Mononuclear cell (primary cell): Measurements from ENCODE around the gene ALX4. TPM values are rescaled to one million over a fixed set of nuclear protein-coding genes. Genes with fewer than 3 reads are reported as not detected.

Experiments
- H3K27me3 ChIP-seq: 2 replicates; pipeline ENCODE4 v1.6.0; 2011; ENCODE audit warnings: low read length, control low read depth; ENCODE audit not compliant: insufficient read depth
- H3K4me1 ChIP-seq: 2 replicates; pipeline ENCODE4 v1.5.1; 2011; ENCODE audit warnings: mild to moderate bottlenecking, low read length, control low read depth; ENCODE audit not compliant: insufficient read depth
- H3K4me3 ChIP-seq: 2 replicates; pipeline ENCODE4 v1.5.1; 2011; ENCODE audit warnings: mild to moderate bottlenecking, low read length, moderate library complexity
- H3K9me3 ChIP-seq: 2 replicates; pipeline ENCODE4 v1.5.1; 2011; ENCODE audit warnings: low read depth, mild to moderate bottlenecking, control low read depth, low read length
- total RNA-seq: library from RNA; depleted of rRNA; stranded (reverse); fragments of >200 nt; gene quantifications from one replicate; pipeline ENCODE4 v1.2.3, GENCODE V29; 2012

The ALX4 gene
- total RNA-seq, 1 donor = not detected

- Histone ChIP-seq H3K4me3 (no peak overlapping the region), H3K4me1 (no peaks in the 10 kb centered on the region), H3K9me3 (no peaks in the 10 kb centered on the region), H3K27me3 (peaks cover 63% of the 10 kb centered on the region)
Observed at GRCh38 chr11:44327730-44328129, 17.8 kb upstream of the ALX4 start.

DNA sequence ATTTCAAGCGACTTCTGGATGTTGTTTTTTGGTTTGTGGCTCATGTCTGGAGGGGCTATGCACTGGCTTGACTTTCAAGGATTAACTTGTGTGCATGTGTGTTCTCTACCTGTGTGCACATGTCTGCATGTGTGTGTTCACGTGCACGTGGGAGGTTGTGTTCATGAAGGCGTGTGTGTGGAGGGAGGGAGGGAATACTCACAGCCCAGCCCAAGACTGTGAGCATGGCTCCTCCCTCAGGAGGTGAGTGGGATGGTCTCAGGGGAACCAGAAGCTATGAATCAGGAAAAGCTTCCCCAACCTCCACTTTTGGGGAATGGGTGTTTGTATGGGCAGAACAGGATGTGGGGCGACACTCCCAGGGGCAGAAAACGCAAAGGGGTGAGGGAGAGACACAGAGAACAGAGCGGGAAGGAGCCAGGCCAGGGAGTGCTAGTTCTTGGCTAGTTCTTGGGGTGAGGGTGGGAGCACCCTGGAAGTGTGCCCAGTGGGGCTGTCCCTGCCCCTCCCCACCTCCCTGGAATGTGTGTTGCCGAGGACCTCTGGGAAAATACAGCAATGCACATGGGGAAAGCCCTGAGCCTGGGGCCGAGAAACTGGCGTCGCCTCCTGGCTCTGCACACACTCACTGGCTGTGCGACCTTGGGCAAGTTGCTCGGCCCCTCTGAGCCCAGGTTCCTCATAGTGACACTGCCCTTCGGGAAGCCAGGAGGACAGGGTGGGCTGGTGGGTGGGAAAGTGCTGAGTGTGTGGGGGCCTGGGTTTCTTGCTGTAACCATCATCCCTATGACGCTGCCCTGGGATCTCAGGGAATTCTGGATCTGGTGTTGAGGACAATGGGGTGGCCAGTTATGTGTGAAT, 16.9 kb upstream of the ALX4 start:
- Histone ChIP-seq H3K4me1 (no peaks in the 10 kb centered on the region), H3K4me3 (no peak overlapping the region), H3K27me3 (peaks cover 72% of the 10 kb centered on the region), H3K9me3 (no peaks in the 10 kb centered on the region)

GRCh38 chr11:44325698-44326097, 15.8 kb upstream of the ALX4 start:
- H3K4me3 ChIP-seq = no peak overlapping the region
- H3K27me3 ChIP-seq = peaks cover 81% of the 10 kb centered on the region

DNA sequence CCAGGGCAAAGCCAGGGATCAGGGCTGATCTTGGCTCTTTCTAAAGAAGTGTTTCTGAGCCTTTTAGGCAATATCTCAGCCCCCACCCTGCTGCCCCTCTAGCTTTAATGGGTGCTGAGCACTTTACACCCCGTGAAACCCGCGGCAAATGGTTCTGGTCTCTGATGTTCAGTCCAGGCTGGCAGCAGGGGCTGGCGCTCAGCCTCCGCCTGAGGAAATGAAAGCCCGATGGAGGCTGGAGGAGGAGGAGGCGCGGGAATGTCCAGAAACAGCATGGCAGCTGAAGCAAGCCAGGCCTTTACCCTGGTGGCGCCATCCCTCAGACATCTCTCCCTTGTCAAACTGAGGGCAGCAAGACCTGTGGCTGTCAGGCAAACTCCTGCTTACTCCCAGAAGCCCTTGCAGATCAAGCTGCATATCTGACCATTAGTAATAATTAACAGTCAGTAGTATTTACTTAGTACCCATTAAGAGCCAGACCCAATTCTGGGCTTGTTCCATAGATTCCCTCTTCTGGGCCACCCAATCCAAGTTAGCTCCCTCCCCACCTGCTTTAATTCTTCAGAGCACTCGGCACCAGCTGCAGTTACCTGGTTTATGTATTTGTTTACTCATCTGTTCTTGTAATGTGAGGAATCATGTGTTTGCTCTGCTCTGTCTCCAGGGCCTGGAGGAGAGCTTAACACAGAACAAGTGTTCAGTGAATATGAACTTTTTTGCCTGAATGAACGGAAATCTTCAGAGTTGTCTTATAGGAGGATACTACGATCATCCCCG, 15.0 kb upstream of the ALX4 start:
- H3K9me3 ChIP-seq = no peaks in the 10 kb centered on the region
- H3K4me3 ChIP-seq = no peak overlapping the region
- H3K27me3 ChIP-seq = peaks cover 85% of the 10 kb centered on the region
- H3K4me1 ChIP-seq = no peaks in the 10 kb centered on the region

More at GRCh38 chr11:44325698-44326097, 15.8 kb upstream of the ALX4 start:
- no peaks in the 10 kb centered on the region for H3K4me1 ChIP-seq
- H3K9me3 ChIP-seq = no peaks in the 10 kb centered on the region

GRCh38 chr11:44324222-44324621, 14.3 kb upstream of the ALX4 start:
- Histone ChIP-seq H3K9me3 (no peaks in the 10 kb centered on the region), H3K27me3 (peaks cover 87% of the 10 kb centered on the region), H3K4me1 (no peaks in the 10 kb centered on the region), H3K4me3 (no peak overlapping the region)

- Histone ChIP-seq H3K4me1 (no peaks in the 10 kb centered on the region), H3K9me3 (no peaks in the 10 kb centered on the region), H3K4me3 (no peak overlapping the region), H3K27me3 (peaks cover 92% of the 10 kb centered on the region)
Observed at GRCh38 chr11:44322243-44322642, 12.3 kb upstream of the ALX4 start.

DNA sequence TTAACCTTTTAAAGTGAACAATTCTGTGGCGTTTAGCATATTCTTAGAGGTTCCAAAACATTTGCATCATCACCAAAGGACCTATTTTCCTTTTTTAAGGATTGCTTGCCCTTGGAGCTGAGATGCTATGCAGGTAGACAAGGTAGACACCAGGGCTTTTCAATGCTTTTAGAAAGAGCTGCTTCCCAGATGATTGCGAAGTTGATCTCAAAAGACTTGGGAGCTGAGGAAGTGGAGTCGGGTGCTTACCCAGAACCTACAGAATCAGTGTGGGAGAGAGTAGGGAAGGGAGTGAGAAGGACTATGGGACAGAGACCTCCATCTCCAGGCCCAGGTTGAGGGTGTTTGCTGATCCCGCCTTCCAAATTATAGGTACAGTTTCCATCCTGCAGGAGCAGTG, 11.1 kb upstream of the ALX4 start:
- Histone ChIP-seq H3K27me3 (peaks cover 94% of the 10 kb centered on the region), H3K9me3 (no peaks in the 10 kb centered on the region), H3K4me3 (no peak overlapping the region), H3K4me1 (peaks cover 9% of the 10 kb centered on the region)

- H3K4me3 ChIP-seq = no peak overlapping the region
- H3K27me3 ChIP-seq = peaks cover 94% of the 10 kb centered on the region
- H3K9me3 ChIP-seq = no peaks in the 10 kb centered on the region
- H3K4me1 ChIP-seq = peaks cover 13% of the 10 kb centered on the region
Observed at GRCh38 chr11:44320289-44320973, 10.5 kb upstream of the ALX4 start.

GRCh38 chr11:44319552-44320288, 9.8 kb upstream of the ALX4 start:
- peaks cover 13% of the 10 kb centered on the region for H3K4me1 ChIP-seq
- H3K27me3 ChIP-seq = peaks cover 97% of the 10 kb centered on the region
- no peaks in the 10 kb centered on the region for H3K9me3 ChIP-seq
- H3K4me3 ChIP-seq = no peak overlapping the region

DNA sequence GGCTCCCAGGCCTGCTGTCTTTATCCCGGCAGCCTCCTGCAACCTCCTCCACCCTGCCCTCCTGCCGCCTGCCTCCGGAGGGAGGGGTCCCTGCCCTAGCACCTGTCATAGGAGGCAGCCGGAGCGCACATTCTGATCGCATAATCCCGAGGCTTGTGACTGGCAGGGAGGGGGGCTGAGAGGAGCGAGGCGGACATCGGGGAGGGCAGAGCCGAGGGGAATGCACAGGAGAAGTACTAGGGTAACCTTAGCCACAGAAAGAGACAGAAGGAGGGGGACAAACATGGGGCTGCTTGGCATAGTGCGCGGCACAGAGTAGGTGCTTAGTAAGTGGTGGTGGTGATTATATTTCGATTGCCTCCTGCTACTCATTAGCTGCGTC, 9.2 kb upstream of the ALX4 start:
- Histone ChIP-seq H3K9me3 (no peaks in the 10 kb centered on the region), H3K27me3 (peaks cover 97% of the 10 kb centered on the region)

DNA sequence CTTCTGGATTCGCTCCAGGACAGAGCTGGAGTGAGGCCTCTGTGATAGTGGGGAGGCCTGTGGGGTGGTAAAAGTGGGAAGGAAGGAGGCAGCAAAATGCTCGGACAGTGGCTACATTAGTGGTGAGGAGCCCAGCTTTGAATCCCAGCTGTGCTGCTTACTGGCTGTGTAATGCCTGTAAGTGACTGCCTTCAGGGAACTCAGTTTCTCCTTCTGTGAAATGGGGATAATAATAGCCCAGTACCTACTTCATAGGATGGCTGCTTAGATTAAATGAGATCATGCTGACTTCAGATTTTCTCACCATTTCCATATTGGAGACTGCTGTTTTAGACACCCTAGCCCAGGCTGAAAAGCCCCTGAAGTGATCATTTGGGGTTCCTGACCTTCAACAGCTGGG, 8.4 kb upstream of the ALX4 start:
- peaks cover 13% of the 10 kb centered on the region for H3K4me1 ChIP-seq
- H3K27me3 ChIP-seq = peaks cover 97% of the 10 kb centered on the region
- H3K4me3 ChIP-seq = no peak overlapping the region
- H3K9me3 ChIP-seq = no peaks in the 10 kb centered on the region

More for the DNA sequence above, 9.2 kb upstream of the ALX4 start:
- no peak overlapping the region for H3K4me3 ChIP-seq
- peaks cover 13% of the 10 kb centered on the region for H3K4me1 ChIP-seq

- H3K9me3 ChIP-seq = no peaks in the 10 kb centered on the region
- peaks cover 13% of the 10 kb centered on the region for H3K4me1 ChIP-seq
- H3K27me3 ChIP-seq = peaks cover 97% of the 10 kb centered on the region
- no peak overlapping the region for H3K4me3 ChIP-seq
Observed at GRCh38 chr11:44316659-44317240, 6.8 kb upstream of the ALX4 start.

DNA sequence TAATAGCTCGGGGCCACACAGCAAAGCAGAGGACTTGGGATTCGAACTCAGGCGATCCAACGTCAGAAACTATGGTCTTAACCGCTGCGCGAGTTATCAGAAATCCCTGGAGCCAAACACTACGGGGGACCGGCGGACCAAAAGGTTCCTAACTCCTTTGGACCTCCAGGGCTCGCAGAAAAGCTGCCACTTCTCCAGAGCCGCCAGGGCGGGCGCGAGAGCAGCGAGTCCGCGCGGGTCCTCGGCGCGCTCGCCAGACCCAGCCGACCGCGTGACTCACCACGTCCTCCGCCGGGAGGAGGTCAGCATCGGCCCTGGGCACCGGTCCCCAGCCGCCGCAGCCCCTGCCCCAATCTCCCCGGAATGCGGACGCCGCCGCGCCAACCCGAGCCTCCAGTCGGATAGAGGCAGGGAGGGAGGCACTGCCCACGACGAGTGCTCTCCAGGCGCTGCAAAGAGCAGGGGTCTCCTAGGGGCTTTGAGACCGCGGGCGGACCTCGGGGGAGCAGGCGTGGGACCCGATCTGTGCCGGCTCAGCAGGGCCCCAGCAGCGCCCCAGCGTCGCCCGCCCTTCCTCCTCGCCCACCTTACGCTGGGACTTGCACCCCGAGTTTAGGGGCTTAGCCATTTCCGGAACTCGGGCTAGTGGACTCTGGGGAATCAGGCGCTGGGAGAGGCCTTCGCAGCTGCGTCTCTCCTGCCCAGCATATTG, 6.2 kb upstream of the ALX4 start:
- Histone ChIP-seq H3K27me3 (peaks cover 97% of the 10 kb centered on the region), H3K9me3 (no peaks in the 10 kb centered on the region), H3K4me3 (no peak overlapping the region), H3K4me1 (peaks cover 13% of the 10 kb centered on the region)

DNA sequence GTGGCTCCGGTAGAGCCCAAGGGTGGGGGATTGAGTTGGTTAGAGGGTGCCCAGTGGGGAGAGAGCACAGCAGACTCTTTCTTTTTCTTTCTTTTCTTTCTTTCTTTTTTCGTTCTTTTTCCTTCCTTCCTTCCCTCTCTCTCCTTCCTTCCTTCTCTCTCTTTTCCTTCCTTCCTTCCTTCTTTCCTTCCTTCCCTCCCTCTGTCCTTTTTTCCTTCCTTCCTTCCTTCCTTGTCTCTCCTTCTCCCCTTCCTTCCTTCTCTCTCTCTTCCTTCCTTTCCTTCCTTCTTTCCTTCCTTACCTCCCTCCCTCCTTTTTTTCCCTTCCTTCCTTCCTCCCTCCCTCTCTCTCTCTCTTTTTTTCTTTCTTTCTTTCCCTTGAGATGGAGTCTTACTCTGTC, 4.8 kb upstream of the ALX4 start:
- H3K4me3 ChIP-seq = no peak overlapping the region
- peaks cover 96% of the 10 kb centered on the region for H3K27me3 ChIP-seq
- H3K4me1 ChIP-seq = peaks cover 13% of the 10 kb centered on the region
- no peaks in the 10 kb centered on the region for H3K9me3 ChIP-seq
